Suprapubic skin (tissue), 4 donors: ENCODE measurements around the gene TULP3.

ENCODE experiments used
- EP300 ChIP-seq: sonication (generic); formaldehyde crosslinking; IDR thresholded peaks from one replicate; pipeline ENCODE4 v1.6.1; 2017; ENCODE audit warnings: antibody characterized with exemption
- POLR2A ChIP-seq, 2 donors: fragments of 450-650 bp; IDR thresholded peaks; one replicate each; pipeline ENCODE4 v1.6.1; 2017; ENCODE audit warnings: antibody characterized with exemption in 2 of 2, mild to moderate bottlenecking in 2 of 2, moderate library complexity in 2 of 2
- POLR2AphosphoS5 ChIP-seq, 3 donors: sonication (generic); formaldehyde crosslinking; IDR thresholded peaks; one replicate each; pipeline ENCODE4 v1.6.1; 2017; ENCODE audit warnings: antibody characterized with exemption in 3 of 3
- TF ChIP-seq, protein P1 (sequence below), 2 donors: fragments of 200-600 bp in 1 of 2; fragments of 450-650 bp in 1 of 2; sonication (generic) in 1 of 2; IDR thresholded peaks; one replicate each; pipeline ENCODE4 v1.5.1; 2016 to 2019; ENCODE audit warnings: antibody characterized with exemption in 2 of 2, mild to moderate bottlenecking in 1 of 2, moderate library complexity in 1 of 2

DNA sequence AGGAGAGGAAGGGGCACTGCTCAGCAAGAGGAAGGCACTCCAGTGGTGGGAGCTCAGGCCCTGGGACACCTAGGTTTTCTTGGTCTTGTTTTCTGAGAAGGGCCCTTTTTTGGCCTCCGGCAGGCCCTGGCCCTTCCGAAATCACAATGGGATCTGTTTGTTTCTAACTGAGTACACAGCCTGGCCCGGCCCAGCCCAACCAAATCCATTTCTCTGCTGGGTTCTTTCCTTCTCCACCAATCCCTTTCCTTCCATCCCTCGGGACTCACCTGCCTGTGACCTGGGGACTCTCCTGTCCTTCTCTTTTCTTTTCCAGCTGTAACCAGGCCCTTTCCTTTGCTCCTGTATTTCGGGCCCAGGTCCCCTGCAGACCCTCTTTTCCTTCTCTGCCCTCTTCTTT is 87.1 kb downstream of the TULP3 start:
- TF ChIP-seq POLR2AphosphoS5 (IDR thresholded peaks at IDR 0.05) (no peak), POLR2A (IDR thresholded peaks at IDR 0.05) (no peak), EP300 (no peak)
- TF ChIP-seq, protein P1, sequence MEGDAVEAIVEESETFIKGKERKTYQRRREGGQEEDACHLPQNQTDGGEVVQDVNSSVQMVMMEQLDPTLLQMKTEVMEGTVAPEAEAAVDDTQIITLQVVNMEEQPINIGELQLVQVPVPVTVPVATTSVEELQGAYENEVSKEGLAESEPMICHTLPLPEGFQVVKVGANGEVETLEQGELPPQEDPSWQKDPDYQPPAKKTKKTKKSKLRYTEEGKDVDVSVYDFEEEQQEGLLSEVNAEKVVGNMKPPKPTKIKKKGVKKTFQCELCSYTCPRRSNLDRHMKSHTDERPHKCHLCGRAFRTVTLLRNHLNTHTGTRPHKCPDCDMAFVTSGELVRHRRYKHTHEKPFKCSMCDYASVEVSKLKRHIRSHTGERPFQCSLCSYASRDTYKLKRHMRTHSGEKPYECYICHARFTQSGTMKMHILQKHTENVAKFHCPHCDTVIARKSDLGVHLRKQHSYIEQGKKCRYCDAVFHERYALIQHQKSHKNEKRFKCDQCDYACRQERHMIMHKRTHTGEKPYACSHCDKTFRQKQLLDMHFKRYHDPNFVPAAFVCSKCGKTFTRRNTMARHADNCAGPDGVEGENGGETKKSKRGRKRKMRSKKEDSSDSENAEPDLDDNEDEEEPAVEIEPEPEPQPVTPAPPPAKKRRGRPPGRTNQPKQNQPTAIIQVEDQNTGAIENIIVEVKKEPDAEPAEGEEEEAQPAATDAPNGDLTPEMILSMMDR (IDR thresholded peaks at IDR 0.05): no peak
